ENCODE results near the gene SEMA3E.
"Not testable (repeated sequence)": the region's sequence is repeated elsewhere in the genome, so short reads cannot be mapped to it uniquely, and the experiment has no call there.

The SEMA3E gene

GRCh38 chr7:83486957-83487356, 162.0 kb downstream of the SEMA3E start:
- DNase-seq (ENCODE audit: low read depth in 2 of 2) = no peak

- no peak for DNase-seq (ENCODE audit: low read depth in 2 of 2)
These were observed 162.4 kb downstream of the SEMA3E start for GRCh38 chr7:83486536-83486935.

GRCh38 chr7:83484826-83485225, 164.1 kb downstream of the SEMA3E start:
- no peak for DNase-seq (ENCODE audit: low read depth in 2 of 2)

- no peak for DNase-seq (ENCODE audit: low read depth in 2 of 2)
These were observed 164.7 kb downstream of the SEMA3E start for GRCh38 chr7:83484266-83484665.

- no peak for DNase-seq (ENCODE audit: low read depth in 2 of 2)
These were observed 170.3 kb downstream of the SEMA3E start for GRCh38 chr7:83478616-83479015.

- no peak for DNase-seq (ENCODE audit: low read depth in 2 of 2)
These were observed 172.4 kb downstream of the SEMA3E start for GRCh38 chr7:83476511-83477050.

- DNase-seq (ENCODE audit: low read depth in 2 of 2) = no peak
These were observed 173.5 kb downstream of the SEMA3E start for GRCh38 chr7:83475420-83475819.

GRCh38 chr7:83472376-83472775, 176.6 kb downstream of the SEMA3E start:
- no peak for DNase-seq (ENCODE audit: low read depth in 2 of 2)

GRCh38 chr7:83469491-83469890, 179.4 kb downstream of the SEMA3E start:
- no peak for DNase-seq (ENCODE audit: low read depth in 2 of 2)

- DNase-seq (ENCODE audit: low read depth in 2 of 2) = no peak
These were observed 179.9 kb downstream of the SEMA3E start for GRCh38 chr7:83469076-83469475.

GRCh38 chr7:83468251-83468739, 180.6 kb downstream of the SEMA3E start:
- DNase-seq (ENCODE audit: low read depth in 2 of 2) = no peak

- DNase-seq (ENCODE audit: low read depth in 2 of 2) = no peak
These were observed 181.4 kb downstream of the SEMA3E start for GRCh38 chr7:83467493-83467892.

GRCh38 chr7:83466956-83467355, 182.0 kb downstream of the SEMA3E start:
- no peak for DNase-seq (ENCODE audit: low read depth in 2 of 2)

- no peak for DNase-seq (ENCODE audit: low read depth in 2 of 2)
These were observed 182.6 kb downstream of the SEMA3E start for GRCh38 chr7:83466187-83466923.

- no peak for DNase-seq (ENCODE audit: low read depth in 2 of 2)
These were observed 183.3 kb downstream of the SEMA3E start for GRCh38 chr7:83465643-83466042.

- not testable (repeated sequence) for DNase-seq (ENCODE audit: low read depth in 2 of 2)
These were observed 187.1 kb downstream of the SEMA3E start for GRCh38 chr7:83461820-83462219.

- DNase-seq (ENCODE audit: low read depth in 2 of 2) = not testable (repeated sequence)
These were observed 188.8 kb downstream of the SEMA3E start for GRCh38 chr7:83459930-83460653.

GRCh38 chr7:83459101-83459929, 189.6 kb downstream of the SEMA3E start:
- not testable (repeated sequence) for DNase-seq (ENCODE audit: low read depth in 2 of 2)

GRCh38 chr7:83457022-83457892, 191.7 kb downstream of the SEMA3E start:
- no peak for DNase-seq (ENCODE audit: low read depth in 2 of 2)

- DNase-seq (ENCODE audit: low read depth in 2 of 2) = no peak
These were observed 192.5 kb downstream of the SEMA3E start for GRCh38 chr7:83456413-83456812.

- DNase-seq (ENCODE audit: low read depth in 2 of 2) = no peak
These were observed 193.3 kb downstream of the SEMA3E start for GRCh38 chr7:83455612-83456011.
